Peyer's patch (tissue), 4 donors: ENCODE data around the gene COL7A1.

Experiments used
- CTCF ChIP-seq, 6 experiments: fragments of 450-650 bp in 4 of 6; fragments of 200-600 bp in 2 of 6; sonication (generic) in 1 of 6; IDR thresholded peaks; one replicate each; pipeline ENCODE4 v1.5.1; 2017 to 2019; ENCODE audit warnings: antibody characterized with exemption in 6 of 6, mild to moderate bottlenecking in 3 of 6, moderate library complexity in 1 of 6
- POLR2A ChIP-seq, 2 donors: fragments of 450-650 bp; IDR thresholded peaks; one replicate each; pipeline ENCODE4 v1.5.1; 2017; ENCODE audit warnings: antibody characterized with exemption in 2 of 2, mild to moderate bottlenecking in 2 of 2, moderate library complexity in 2 of 2

- TF ChIP-seq POLR2A (IDR thresholded peaks at IDR 0.05) (no peak), CTCF (IDR thresholded peaks at IDR 0.05) (no peak)
These were observed 47.5 kb upstream of the COL7A1 start for GRCh38 chr3:48642605-48643004.
